Activated B cell treated with CpG ODN at 0.5 μM for 24 hours (primary cell): ENCODE data around the gene TNFRSF21. TPM values are rescaled to one million over a fixed set of nuclear protein-coding genes. Genes with fewer than 3 reads are reported as not detected.
"Not testable (repeated sequence)": the region's sequence is repeated elsewhere in the genome, so short reads cannot be mapped to it uniquely, and the experiment has no call there.

Experiments
- ATAC-seq: fragments of 200-7000 bp; cut with Tn5 transposase; one replicate; pipeline ENCODE4 v1.10.0; 2021; ENCODE audit warnings: low read depth, mild to moderate bottlenecking, moderate library complexity
- CTCF ChIA-PET: fragments of 350-600 bp; sonication (Branson Sonifier 250); formaldehyde crosslinking; loops from one replicate; lab custom pipeline; 2021; ENCODE audit warnings: antibody characterized with exemption; lab: Charles Lee
- POLR2A ChIA-PET: fragments of 350-600 bp; sonication (Branson Sonifier 250); formaldehyde crosslinking; loops from one replicate; lab custom pipeline; 2021; ENCODE audit warnings: antibody characterized with exemption; lab: Charles Lee
- DNase-seq: peaks from one replicate; pipeline ENCODE4 v3.0.0; 2022
- H3K27ac Mint-ChIP-seq: one replicate; pipeline ENCODE4 v1.8.0; 2020; ENCODE audit warnings: mixed read lengths
- H3K27me3 Mint-ChIP-seq: one replicate; pipeline ENCODE4 v1.8.0; 2021; ENCODE audit warnings: mixed read lengths
- H3K36me3 Mint-ChIP-seq: one replicate; pipeline ENCODE4 v1.8.0; 2021; ENCODE audit warnings: low read depth, mixed read lengths
- H3K4me1 Mint-ChIP-seq: one replicate; pipeline ENCODE4 v1.8.0; 2021; ENCODE audit warnings: mixed read lengths
- H3K4me3 Mint-ChIP-seq: one replicate; pipeline ENCODE4 v1.8.0; 2020; ENCODE audit warnings: mild to moderate bottlenecking, mixed read lengths
- H3K9me3 Mint-ChIP-seq: one replicate; pipeline ENCODE4 v1.8.0; 2020; ENCODE audit warnings: mixed read lengths
- intact Hi-C: fragments of 100-400 bp; cut with micrococcal nuclease; formaldehyde crosslinking; loops from one replicate; pipeline ENCODE4 v1.15.1; 2024
- total RNA-seq: library from RNA; stranded (reverse); gene quantifications from 2 replicates; pipeline ENCODE4 v1.2.3, GENCODE V29; 2022
- TF ChIP-seq, protein P1 (sequence below): fragments of 200-600 bp; IDR thresholded peaks from one replicate; pipeline ENCODE4 v1.8.0; 2022; ENCODE audit warnings: antibody characterized with exemption, mild to moderate bottlenecking

Gene TNFRSF21
- total RNA-seq, 1 donor from 2014 or later, result 1.0 TPM

DNA sequence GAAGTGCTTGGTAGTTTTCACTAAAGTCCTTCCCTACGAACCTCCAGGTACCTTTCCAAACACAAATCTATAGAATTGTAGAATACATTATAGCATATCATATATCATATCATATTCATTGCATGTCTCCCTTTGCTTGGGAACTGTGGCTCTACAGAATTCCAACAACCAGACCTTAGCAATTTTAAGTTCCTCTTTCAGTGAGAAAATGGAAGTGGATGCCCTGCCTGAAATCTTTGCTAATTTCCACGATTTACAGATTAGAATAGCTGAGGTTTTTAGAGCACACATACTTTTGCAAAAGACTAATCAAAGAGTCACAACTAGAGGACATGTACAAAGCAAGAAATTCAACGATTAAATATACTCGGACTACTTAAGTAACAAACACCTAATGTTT lies 78.6 kb downstream of the TNFRSF21 start:
- ATAC-seq, result no peak
- no peak overlapping the region for H3K27ac Mint-ChIP-seq
- POLR2A ChIA-PET, result no interaction called here
- H3K9me3 Mint-ChIP-seq, result no peaks in the 10 kb centered on the region
- H3K36me3 Mint-ChIP-seq, result no peaks in the 10 kb centered on the region
- no peak overlapping the region for H3K4me3 Mint-ChIP-seq
- TF ChIP-seq, protein P1, sequence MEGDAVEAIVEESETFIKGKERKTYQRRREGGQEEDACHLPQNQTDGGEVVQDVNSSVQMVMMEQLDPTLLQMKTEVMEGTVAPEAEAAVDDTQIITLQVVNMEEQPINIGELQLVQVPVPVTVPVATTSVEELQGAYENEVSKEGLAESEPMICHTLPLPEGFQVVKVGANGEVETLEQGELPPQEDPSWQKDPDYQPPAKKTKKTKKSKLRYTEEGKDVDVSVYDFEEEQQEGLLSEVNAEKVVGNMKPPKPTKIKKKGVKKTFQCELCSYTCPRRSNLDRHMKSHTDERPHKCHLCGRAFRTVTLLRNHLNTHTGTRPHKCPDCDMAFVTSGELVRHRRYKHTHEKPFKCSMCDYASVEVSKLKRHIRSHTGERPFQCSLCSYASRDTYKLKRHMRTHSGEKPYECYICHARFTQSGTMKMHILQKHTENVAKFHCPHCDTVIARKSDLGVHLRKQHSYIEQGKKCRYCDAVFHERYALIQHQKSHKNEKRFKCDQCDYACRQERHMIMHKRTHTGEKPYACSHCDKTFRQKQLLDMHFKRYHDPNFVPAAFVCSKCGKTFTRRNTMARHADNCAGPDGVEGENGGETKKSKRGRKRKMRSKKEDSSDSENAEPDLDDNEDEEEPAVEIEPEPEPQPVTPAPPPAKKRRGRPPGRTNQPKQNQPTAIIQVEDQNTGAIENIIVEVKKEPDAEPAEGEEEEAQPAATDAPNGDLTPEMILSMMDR, result no peak
- intact Hi-C loops, result no loop called here
- H3K4me1 Mint-ChIP-seq, result peaks cover 6% of the 10 kb centered on the region
- CTCF ChIA-PET, result no interaction called here
- no peaks in the 10 kb centered on the region for H3K27me3 Mint-ChIP-seq
- no peak for DNase-seq

DNA sequence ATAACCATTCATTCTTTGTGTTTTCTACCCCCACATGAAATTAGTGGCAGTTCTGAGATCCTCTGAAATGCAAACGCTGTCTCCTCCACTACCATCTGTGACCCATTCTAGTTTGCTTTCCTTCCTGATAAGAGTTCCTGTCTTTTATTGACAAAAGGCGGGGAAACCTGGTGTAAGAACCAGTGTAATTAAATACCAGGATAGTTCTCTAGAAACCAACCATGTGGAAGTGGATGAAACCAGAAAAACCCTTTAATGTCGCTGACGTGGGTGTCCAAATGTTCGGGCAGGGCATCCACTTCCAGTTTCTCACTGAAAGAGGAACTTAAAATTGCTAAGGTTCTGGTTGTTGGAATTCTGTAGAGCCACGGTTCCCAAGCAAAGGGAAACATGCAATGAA lies 79.1 kb downstream of the TNFRSF21 start:
- DNase-seq (no peak), ATAC-seq (no peak)
- ChIA-PET POLR2A (no interaction called here), CTCF (no interaction called here)
- Mint-ChIP-seq H3K4me3 (no peak overlapping the region), H3K27ac (no peak overlapping the region), H3K4me1 (peaks cover under 1% of the 10 kb centered on the region), H3K36me3 (no peaks in the 10 kb centered on the region), H3K27me3 (no peaks in the 10 kb centered on the region), H3K9me3 (no peaks in the 10 kb centered on the region)
- TF ChIP-seq, protein P1, result no peak
- intact Hi-C loops, result no loop called here

DNA sequence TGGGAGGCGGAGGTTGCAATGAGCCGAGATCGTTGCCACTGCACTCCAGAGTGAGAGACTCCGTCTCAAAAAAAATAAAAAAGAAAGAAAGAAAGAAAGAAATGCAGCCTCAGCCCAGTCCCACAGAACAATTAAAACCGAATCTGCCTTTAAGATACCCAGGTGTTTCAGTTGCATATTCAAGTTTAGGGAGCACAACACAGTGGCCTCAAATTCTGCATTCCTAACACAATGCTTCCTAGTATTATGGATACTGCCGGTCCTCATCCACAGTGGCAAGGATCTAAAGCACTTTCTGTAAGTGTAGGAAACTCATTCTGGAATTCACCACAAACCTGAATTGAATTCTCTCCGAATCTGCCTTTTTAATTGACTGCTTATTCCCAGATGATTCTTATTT lies 80.5 kb downstream of the TNFRSF21 start:
- DNase-seq, result no peak
- CTCF ChIA-PET, result no interaction called here
- Mint-ChIP-seq H3K9me3 (no peaks in the 10 kb centered on the region), H3K27me3 (no peaks in the 10 kb centered on the region), H3K36me3 (no peaks in the 10 kb centered on the region), H3K27ac (no peak overlapping the region), H3K4me3 (no peak overlapping the region), H3K4me1 (no peaks in the 10 kb centered on the region)
- TF ChIP-seq, protein P1, result no peak
- intact Hi-C loops, result no loop called here
- ATAC-seq, result no peak
- POLR2A ChIA-PET, result no interaction called here

DNA sequence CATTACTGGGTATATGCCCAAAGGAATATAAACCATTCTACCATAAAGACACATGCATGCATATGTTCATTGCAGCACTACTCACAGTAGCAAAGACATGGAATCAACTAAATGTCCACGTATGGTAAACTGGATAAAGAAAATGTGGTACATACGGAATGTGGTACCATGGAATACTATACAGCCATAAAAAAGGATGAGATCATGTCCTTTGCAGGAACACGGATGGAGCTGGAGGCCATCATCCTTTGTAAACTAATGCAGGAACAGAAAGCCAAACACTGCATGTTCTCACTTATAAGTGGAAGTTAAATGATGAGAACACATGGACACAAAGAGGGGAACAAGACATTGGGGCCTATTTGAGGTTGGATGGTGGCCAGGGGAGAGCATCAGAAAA lies 81.6 kb downstream of the TNFRSF21 start:
- DNase-seq, CTCF ChIA-PET, H3K9me3 Mint-ChIP-seq, POLR2A ChIA-PET, H3K27ac Mint-ChIP-seq, intact Hi-C loops, H3K4me1 Mint-ChIP-seq, ATAC-seq, H3K27me3 Mint-ChIP-seq, H3K4me3 Mint-ChIP-seq, H3K36me3 Mint-ChIP-seq: not testable (repeated sequence)

- CTCF ChIA-PET, H3K9me3 Mint-ChIP-seq, H3K4me3 Mint-ChIP-seq, ATAC-seq, POLR2A ChIA-PET, H3K36me3 Mint-ChIP-seq, H3K27me3 Mint-ChIP-seq, DNase-seq, H3K27ac Mint-ChIP-seq, intact Hi-C loops, H3K4me1 Mint-ChIP-seq: not testable (repeated sequence)
Measured at GRCh38 chr6:47223251-47223650, 86.5 kb downstream of the TNFRSF21 start.

GRCh38 chr6:47221565-47221964 lies 88.1 kb downstream of the TNFRSF21 start:
- Mint-ChIP-seq H3K4me3 (no peak overlapping the region), H3K4me1 (no peaks in the 10 kb centered on the region), H3K36me3 (no peaks in the 10 kb centered on the region), H3K27me3 (no peaks in the 10 kb centered on the region), H3K27ac (no peak overlapping the region), H3K9me3 (no peaks in the 10 kb centered on the region)
- DNase-seq (no peak), ATAC-seq (no peak)
- POLR2A ChIA-PET, result no interaction called here
- TF ChIP-seq, protein P1, result no peak
- intact Hi-C loops, result no loop called here
- CTCF ChIA-PET, result no interaction called here
